BLaER1 (cell line): ENCODE results near the gene KLKB1.
"Not testable (repeated sequence)": the region's sequence is repeated elsewhere in the genome, so short reads cannot be mapped to it uniquely, and the experiment has no call there.

Experiments
- H3K27ac ChIP-seq: shearing (Covaris generic); formaldehyde crosslinking; 2 replicates; pipeline ENCODE4 v1.8.1; 2022
- H3K27me3 ChIP-seq: shearing (Covaris generic); formaldehyde crosslinking; 2 replicates; pipeline ENCODE4 v1.8.1; 2022
- H3K36me3 ChIP-seq: shearing (Covaris generic); formaldehyde crosslinking; 2 replicates; pipeline ENCODE4 v1.8.1; 2022
- H3K4me1 ChIP-seq: shearing (Covaris generic); formaldehyde crosslinking; 2 replicates; pipeline ENCODE4 v1.8.1; 2022
- H3K4me2 ChIP-seq: shearing (Covaris generic); formaldehyde crosslinking; 2 replicates; pipeline ENCODE4 v1.8.1; 2022
- H3K4me3 ChIP-seq: shearing (Covaris generic); formaldehyde crosslinking; 2 replicates; pipeline ENCODE4 v1.8.1; 2022
- H3K9ac ChIP-seq: shearing (Covaris generic); formaldehyde crosslinking; 2 replicates; pipeline ENCODE4 v1.8.1; 2022
- H3K9me3 ChIP-seq: shearing (Covaris generic); formaldehyde crosslinking; 2 replicates; pipeline ENCODE4 v1.8.1; 2022
- H4K20me1 ChIP-seq: shearing (Covaris generic); formaldehyde crosslinking; 2 replicates; pipeline ENCODE4 v1.8.1; 2022
- Cebpa-rat ChIP-seq: shearing (Covaris generic); IDR thresholded peaks from 2 replicates; pipeline ENCODE4 v1.8.1; 2022

Gene KLKB1

GRCh38 chr4:186244835-186245234 is 17.5 kb downstream of the KLKB1 start:
- no peak overlapping the region for H3K4me3 ChIP-seq
- no peak overlapping the region for H3K4me2 ChIP-seq
- H3K27ac ChIP-seq, result no peak overlapping the region
- H3K9ac ChIP-seq, result no peak overlapping the region
- TF ChIP-seq Cebpa-rat, result no peak
- no peaks in the 10 kb centered on the region for H3K36me3 ChIP-seq
- no peaks in the 10 kb centered on the region for H3K4me1 ChIP-seq
- peaks cover 9% of the 10 kb centered on the region; the same call in 1 of the 2 replicates for H3K9me3 ChIP-seq
- H3K27me3 ChIP-seq, result no peaks in the 10 kb centered on the region
- H4K20me1 ChIP-seq, result no peaks in the 10 kb centered on the region

GRCh38 chr4:186247062-186247752 is 19.9 kb downstream of the KLKB1 start:
- H3K9me3 ChIP-seq, H3K4me1 ChIP-seq, H3K9ac ChIP-seq, H3K4me2 ChIP-seq, H3K27ac ChIP-seq, H3K36me3 ChIP-seq, H4K20me1 ChIP-seq, H3K27me3 ChIP-seq, H3K4me3 ChIP-seq: not testable (repeated sequence)

GRCh38 chr4:186248643-186249042 is 21.3 kb downstream of the KLKB1 start:
- H3K4me2 ChIP-seq, result no peak overlapping the region
- no peaks in the 10 kb centered on the region for H4K20me1 ChIP-seq
- H3K9me3 ChIP-seq, result peaks cover 9% of the 10 kb centered on the region; the same call in 1 of the 2 replicates
- no peaks in the 10 kb centered on the region for H3K27me3 ChIP-seq
- H3K36me3 ChIP-seq, result no peaks in the 10 kb centered on the region
- no peak for TF ChIP-seq Cebpa-rat
- H3K9ac ChIP-seq, result no peak overlapping the region
- H3K4me1 ChIP-seq, result no peaks in the 10 kb centered on the region
- no peak overlapping the region for H3K27ac ChIP-seq
- H3K4me3 ChIP-seq, result no peak overlapping the region

DNA sequence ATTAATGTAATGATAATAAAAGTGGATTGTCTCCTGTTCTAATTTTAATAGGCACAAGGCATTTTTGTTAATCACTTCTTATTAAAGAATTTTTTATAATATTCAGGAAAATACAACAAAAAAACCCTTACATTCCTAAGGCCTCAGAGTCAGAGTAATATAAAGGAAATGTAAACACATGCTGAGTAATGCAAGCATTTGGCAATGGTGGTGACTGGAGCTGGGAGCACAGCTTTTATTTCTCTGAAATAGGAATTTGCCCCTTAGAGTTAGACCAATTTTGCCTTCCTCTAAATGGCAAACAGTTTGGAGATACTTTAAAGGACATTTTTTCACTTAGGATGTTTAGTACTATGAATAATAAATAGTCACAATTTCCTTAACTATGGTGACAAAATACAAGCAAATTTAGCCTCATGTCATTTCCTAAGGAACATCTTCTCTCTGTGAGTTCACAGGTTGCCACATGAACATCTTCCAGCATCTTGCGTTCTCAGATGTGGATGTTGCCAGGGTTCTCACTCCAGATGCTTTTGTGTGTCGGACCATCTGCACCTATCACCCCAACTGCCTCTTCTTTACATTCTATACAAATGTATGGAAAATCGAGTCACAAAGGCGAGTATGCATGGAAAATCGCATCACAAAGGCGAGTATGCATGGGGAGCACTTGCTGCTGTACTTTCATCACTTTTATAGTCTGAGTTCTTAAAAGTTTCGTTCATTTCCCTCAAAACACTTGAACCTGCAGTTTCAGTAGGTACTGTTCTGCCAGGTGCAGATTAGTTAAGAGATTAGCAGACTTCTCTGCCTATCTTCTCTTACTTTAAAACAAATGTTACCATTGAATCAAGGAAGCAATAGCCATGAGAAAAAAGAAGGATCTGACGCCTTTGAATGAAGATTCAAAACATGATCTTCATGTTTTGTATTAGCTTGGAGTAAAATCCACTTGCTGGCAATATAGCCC is 22.8 kb downstream of the KLKB1 start:
- no peaks in the 10 kb centered on the region for H3K36me3 ChIP-seq
- no peak overlapping the region for H3K9ac ChIP-seq
- H3K27me3 ChIP-seq, result no peaks in the 10 kb centered on the region
- H3K4me1 ChIP-seq, result no peaks in the 10 kb centered on the region
- H3K27ac ChIP-seq, result no peak overlapping the region
- no peak overlapping the region for H3K4me3 ChIP-seq
- peaks cover 4% of the 10 kb centered on the region; the same call in 1 of the 2 replicates for H3K9me3 ChIP-seq
- no peaks in the 10 kb centered on the region for H4K20me1 ChIP-seq
- no peak overlapping the region for H3K4me2 ChIP-seq
- no peak for TF ChIP-seq Cebpa-rat

DNA sequence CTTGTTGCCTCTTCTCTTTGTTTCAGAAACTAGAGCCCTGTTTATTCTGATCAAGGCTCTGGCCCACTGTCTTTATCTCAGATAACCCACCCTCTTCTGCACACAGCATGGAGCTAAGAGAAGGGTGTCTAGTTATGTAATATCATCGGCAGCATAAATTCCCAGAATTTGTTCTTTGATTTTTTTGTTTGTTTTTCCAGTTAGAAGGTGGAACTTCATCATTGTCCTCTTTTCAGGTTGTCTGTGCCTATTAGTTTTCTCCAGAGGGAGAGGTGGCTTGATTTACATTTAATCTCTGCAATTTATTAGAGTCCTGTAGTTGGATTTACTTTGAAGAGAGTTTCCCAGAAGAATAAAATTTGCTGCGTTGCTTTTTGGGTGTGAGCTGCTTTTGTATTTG is 23.5 kb downstream of the KLKB1 start:
- no peak overlapping the region for H3K9ac ChIP-seq
- H3K4me3 ChIP-seq, result no peak overlapping the region
- H3K27ac ChIP-seq, result no peak overlapping the region
- H3K27me3 ChIP-seq, result no peaks in the 10 kb centered on the region
- no peaks in the 10 kb centered on the region for H3K36me3 ChIP-seq
- H3K4me1 ChIP-seq, result no peaks in the 10 kb centered on the region
- no peak overlapping the region for H3K4me2 ChIP-seq
- TF ChIP-seq Cebpa-rat, result no peak
- H4K20me1 ChIP-seq, result no peaks in the 10 kb centered on the region
- no peaks in the 10 kb centered on the region for H3K9me3 ChIP-seq

DNA sequence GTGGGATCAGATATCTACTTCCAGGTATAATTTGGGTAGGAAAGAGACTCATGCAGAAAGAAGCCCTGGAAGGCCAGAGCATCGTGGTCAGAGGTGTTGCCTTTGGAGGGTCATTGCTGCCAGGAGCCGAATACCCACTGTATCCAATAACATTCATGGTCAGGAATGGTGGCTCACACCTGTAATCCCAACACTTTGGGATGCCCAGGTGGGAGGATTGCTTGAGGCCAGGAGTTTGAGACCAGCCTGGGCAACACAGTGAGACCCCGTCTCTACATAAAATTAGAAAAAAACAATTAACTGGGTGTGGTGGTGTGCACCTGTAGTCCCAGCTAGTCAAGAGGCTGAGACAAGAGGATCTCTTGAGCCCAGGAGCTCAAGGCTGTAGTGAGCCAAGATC is 27.8 kb downstream of the KLKB1 start:
- no peak for TF ChIP-seq Cebpa-rat
- Histone ChIP-seq H3K27ac (no peak overlapping the region), H4K20me1 (no peaks in the 10 kb centered on the region), H3K9ac (no peak overlapping the region), H3K4me3 (no peak overlapping the region), H3K9me3 (no peaks in the 10 kb centered on the region), H3K4me2 (no peak overlapping the region), H3K36me3 (no peaks in the 10 kb centered on the region), H3K27me3 (no peaks in the 10 kb centered on the region), H3K4me1 (no peaks in the 10 kb centered on the region)

DNA sequence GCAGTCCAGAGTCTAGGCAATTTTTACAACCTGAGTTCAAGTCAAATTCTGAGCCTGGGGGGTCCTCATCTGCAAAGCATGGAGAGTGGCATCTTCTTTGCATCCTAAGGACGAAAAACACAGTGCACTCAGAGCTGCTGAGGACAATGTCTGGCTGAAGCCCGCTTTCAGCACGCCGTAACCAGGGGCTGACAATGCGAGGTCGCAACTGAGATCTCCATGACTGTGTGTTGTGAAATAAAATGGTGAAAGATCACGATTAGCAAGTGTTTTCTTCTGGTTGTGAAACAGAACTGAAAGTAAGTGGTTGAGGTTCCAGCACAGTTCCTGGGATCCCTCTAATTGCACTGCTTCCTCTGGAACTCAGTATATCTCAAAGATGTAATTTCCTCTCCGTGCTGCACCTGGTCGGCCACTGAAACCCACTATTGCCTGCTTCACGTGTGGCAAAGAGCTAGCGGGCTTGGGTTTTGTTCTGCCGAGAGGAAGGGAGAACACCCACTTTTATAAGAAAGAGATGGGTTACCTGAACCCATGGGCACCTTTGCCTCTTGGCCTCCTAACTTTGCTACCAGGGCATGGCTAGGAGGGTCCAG is 31.0 kb downstream of the KLKB1 start:
- Histone ChIP-seq H3K36me3 (no peaks in the 10 kb centered on the region), H3K27me3 (no peaks in the 10 kb centered on the region), H3K4me3 (no peak overlapping the region), H3K4me1 (no peaks in the 10 kb centered on the region), H3K9me3 (no peaks in the 10 kb centered on the region), H3K9ac (no peak overlapping the region), H3K4me2 (no peak overlapping the region), H4K20me1 (no peaks in the 10 kb centered on the region), H3K27ac (no peak overlapping the region)
- TF ChIP-seq Cebpa-rat, result no peak

DNA sequence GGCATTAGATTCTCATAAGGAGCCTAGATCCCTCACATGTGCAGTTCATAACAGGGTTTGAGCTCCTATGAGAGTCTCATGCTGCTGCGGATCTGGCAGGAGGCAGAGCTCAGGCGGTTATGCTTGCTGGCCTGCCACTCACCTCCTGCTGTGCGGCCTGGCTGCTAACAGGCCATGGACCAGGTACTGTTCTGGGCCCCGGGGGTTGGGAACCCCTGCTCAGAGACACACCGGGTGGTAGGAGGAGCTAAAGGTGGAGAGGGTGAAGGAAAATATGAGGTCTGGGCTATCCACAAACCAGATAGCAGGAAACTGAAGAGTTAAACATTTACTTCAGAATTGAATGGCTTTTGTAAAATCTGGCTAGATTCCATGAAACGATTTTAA is 32.8 kb downstream of the KLKB1 start:
- Histone ChIP-seq H3K27ac (no peak overlapping the region), H3K9me3 (no peaks in the 10 kb centered on the region), H3K4me2 (no peak overlapping the region), H3K9ac (no peak overlapping the region), H3K4me1 (no peaks in the 10 kb centered on the region), H4K20me1 (no peaks in the 10 kb centered on the region), H3K27me3 (no peaks in the 10 kb centered on the region), H3K4me3 (no peak overlapping the region), H3K36me3 (no peaks in the 10 kb centered on the region)
- no peak for TF ChIP-seq Cebpa-rat

GRCh38 chr4:186260504-186261448 is 33.5 kb downstream of the KLKB1 start:
- Histone ChIP-seq H3K9ac (no peak overlapping the region), H3K27me3 (no peaks in the 10 kb centered on the region), H4K20me1 (no peaks in the 10 kb centered on the region), H3K4me1 (no peaks in the 10 kb centered on the region), H3K27ac (no peak overlapping the region), H3K4me3 (no peak overlapping the region), H3K9me3 (no peaks in the 10 kb centered on the region), H3K36me3 (no peaks in the 10 kb centered on the region), H3K4me2 (no peak overlapping the region)
- TF ChIP-seq Cebpa-rat, result no peak
